GM12801 (cell line): Measurements from ENCODE around the gene B3GLCT.

Experiments
- TF ChIP-seq, protein P1 (sequence below): IDR thresholded peaks from one replicate; pipeline ENCODE4 v1.5.1; 2011; ENCODE audit warnings: control low read depth; ENCODE audit not compliant: insufficient read length; ENCODE audit errors: extremely low read depth

The B3GLCT gene

DNA sequence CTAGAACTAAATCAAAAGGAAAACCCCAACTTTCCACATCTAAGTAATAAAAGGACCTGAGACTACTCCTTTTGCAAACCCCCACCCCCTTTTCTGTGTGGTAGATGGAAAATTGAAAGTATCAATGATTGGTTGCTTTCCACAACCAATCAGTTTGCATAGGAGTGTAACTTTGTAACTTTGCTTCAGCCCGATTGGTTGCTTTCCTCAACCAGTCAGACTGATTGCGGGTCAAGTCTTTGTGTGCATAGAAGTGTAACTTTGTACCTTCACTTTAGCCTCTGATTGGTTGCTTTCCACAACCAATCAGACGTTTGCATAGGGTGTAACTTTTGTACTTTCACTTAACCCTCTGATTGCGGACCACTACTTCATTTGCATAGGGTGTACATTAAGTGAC, 8.0 kb upstream of the B3GLCT start:
- TF ChIP-seq, protein P1, sequence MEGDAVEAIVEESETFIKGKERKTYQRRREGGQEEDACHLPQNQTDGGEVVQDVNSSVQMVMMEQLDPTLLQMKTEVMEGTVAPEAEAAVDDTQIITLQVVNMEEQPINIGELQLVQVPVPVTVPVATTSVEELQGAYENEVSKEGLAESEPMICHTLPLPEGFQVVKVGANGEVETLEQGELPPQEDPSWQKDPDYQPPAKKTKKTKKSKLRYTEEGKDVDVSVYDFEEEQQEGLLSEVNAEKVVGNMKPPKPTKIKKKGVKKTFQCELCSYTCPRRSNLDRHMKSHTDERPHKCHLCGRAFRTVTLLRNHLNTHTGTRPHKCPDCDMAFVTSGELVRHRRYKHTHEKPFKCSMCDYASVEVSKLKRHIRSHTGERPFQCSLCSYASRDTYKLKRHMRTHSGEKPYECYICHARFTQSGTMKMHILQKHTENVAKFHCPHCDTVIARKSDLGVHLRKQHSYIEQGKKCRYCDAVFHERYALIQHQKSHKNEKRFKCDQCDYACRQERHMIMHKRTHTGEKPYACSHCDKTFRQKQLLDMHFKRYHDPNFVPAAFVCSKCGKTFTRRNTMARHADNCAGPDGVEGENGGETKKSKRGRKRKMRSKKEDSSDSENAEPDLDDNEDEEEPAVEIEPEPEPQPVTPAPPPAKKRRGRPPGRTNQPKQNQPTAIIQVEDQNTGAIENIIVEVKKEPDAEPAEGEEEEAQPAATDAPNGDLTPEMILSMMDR: no peak

DNA sequence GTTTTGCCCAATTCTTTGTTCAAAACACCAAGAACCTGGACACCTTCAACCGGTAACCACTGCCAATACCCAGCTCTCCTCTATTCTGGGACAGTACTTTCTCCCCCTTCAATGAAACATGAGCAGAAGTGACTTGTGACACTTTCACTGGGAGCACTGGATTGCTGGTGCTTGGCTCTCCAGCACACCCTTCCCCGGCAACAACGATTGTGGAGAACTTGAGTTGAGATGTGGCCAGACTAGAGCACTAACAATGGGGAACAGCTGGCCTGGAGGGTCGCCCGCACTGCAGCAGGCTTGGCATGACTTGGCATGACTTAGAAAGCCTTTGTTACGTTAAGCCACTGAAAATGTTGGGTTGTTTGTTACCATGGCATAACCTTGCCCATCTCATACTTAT, 7.5 kb upstream of the B3GLCT start:
- TF ChIP-seq, protein P1: no peak

DNA sequence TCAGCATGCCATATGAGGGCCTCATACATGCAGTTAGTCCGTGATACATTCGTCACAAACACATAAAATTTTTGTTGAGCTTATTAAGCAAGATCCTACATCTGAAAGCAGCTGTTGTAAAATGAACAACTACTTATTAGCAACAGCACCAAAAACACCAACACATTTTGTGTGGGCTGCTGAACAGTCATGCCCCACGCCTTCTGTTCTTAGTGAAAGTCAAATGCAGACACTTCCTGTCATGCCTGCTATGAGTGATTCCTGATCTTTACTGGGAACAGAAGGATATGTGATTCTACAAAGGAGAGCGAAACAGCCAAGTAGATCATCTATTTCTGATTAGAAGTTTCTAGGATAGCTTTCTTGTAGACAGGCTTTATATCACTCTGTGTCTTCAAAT, 4.2 kb upstream of the B3GLCT start:
- TF ChIP-seq, protein P1: no peak

DNA sequence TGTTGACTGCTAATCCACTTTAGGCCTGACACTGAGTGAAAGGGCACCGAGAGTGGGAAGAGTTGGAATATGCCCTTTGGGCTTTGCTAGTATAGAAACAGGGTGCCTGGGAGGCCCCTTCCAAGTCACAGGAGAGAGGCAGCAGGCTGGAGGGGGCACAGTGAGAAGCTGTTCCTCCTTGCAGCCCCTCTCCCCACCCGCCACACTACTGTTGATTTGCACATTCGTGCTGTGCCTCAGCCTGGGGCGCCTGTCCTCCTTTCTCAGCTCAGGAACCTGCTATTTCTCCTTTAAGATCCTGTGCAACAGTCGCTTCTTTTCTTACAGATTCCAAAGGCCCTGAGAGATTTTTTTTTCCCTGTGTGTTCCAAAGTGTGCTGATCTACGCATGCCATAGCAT, 2.8 kb upstream of the B3GLCT start:
- TF ChIP-seq, protein P1: no peak

DNA sequence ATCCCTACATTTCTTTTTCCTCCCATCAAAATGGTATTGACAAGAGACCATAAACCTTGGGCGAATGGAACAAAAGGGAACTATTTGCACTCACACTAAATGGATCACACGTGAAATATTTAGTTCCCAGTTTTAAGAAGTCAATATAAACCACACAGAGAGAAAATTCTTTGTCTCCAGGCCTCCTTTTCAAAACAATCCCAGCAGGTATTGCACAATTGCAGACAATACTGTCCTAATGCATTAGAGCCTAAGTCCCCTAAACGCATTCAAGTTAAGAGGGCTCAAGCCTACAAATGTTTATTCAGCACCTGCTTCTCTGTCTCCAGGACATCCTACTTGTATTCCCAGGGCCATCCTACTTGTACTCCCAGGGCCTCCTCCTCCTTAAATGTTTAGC, 1.3 kb upstream of the B3GLCT start:
- TF ChIP-seq, protein P1: no peak

DNA sequence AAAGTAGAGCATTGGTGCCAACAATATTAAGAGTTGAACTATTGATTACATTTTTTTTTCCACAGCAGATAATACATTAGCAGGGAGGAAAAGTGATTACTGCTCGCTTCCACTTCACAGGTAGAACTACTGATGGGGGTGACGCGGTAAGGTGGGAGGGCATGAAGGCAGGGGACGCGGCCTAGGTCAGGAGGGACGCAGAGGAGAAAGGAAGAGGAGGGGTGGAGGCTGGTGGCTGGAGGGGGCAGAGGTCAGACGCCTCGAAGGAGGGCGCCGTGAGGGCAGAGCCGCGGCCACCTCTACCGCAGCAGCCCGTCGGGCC, 287 bp upstream of the B3GLCT start:
- TF ChIP-seq, protein P1: no peak

DNA sequence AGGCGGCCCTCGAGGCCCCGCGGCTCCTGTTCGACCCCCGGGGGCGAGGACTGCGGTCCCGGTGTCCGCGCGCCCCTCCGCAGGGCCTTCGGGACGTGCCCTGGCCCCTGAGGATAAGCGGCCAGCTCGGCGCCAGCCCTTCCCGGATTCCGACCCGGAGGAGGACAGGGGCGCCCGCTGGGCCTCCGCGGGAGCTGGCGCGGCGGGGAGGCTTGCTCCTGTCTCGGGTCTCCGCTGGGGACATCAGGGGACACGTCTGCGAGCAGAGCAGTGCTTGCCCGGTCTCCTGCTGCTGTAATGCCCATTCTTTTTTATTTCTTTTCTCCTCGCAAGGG, 829 bp downstream of the B3GLCT start:
- TF ChIP-seq, protein P1: no peak
